GM18526 (cell line): ENCODE measurements around the gene ALCAM.

Experiments
- POLR2A ChIP-seq: IDR thresholded peaks from 3 replicates; pipeline ENCODE4 v1.6.1; 2011; ENCODE audit not compliant: insufficient read length; ENCODE audit errors: extremely low read depth

Gene ALCAM

DNA sequence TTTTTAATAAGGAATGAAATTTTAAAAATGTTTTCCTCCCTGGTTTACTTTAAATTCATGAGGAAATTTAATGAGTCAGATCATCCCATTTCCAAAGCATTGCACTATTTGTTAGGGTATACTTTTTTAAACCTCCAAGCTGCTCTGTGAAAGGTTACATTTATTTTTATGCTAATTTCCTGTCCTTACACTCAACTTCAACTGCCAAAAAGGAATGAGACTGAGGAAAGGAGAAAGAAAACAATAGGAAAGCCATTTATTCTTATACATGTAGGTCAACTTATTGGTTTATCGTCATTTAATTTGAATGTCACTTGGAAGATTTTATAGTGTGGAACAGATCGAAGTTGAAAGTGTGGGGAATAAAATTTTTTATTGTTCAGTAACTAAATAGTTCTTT, 104.1 kb downstream of the ALCAM start:
- no peak for TF ChIP-seq POLR2A

DNA sequence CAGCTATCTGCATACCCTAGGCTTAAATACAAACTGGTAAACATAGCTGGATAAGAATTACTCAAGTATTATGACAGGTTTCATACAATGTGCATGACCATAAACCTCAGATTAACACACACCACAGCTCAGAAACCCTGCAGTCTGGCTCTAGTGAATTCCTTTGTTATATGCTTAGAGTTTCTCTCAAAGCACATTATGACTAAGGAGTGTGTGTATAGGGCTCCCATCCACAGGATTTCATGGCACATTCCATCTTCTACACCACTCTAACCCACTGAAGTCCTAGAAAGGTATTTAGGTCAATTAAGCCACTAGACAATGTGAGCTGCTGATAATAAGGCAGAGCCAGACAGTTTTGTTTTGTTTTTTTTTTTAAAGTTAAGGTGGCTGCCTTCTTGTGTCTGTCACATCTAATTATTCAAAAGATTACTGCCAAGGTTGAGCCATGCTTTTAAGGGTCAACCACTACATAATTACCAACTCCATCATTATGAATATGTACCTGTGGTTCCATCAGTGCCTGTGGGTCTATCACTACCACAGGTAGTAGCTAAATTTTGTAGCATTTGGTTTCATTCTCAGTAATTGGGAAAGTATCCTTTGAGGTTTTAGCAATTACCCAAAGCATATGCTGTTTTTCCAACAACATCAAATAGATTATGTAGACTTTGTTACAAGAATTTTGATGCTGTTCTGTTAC, 107.0 kb downstream of the ALCAM start:
- TF ChIP-seq POLR2A = no peak

DNA sequence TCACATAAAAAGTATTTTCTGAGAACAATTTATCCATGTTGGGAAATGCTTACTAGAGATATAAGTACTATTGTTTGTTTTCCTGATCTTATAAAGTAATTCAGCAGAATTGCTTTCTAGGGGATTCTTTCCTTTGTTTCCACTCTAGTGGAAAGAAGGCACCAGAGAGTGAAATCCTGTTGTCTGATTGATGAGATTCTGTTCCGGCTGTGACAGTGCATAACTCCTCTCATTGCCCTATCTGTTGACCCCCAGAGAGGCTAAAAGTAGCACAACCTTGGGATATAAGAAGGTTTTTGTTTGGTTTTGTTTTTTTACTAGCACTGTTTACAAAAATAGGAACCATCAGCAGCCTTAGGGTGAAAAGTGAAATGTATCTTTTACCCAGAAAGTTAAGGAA, 114.1 kb downstream of the ALCAM start:
- no peak for TF ChIP-seq POLR2A

DNA sequence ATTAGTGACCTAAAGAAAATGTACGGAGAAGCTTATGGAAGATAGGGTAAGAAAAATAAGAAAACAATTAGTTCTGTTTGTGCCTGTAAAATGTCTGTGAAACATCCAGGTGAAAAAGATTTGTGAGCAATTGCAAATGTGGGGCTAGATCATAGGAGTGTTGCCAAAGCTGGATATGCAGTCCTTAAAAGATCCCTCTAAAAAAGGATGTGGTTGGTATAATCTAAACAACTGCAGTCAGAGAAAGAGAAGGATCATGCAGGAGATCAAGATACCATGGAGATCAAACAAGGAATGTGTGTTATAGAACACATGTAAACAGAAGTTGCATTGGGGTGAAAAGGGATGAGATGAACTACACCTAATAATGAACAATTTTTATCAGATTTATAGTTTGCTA, 116.8 kb downstream of the ALCAM start:
- TF ChIP-seq POLR2A = no peak

DNA sequence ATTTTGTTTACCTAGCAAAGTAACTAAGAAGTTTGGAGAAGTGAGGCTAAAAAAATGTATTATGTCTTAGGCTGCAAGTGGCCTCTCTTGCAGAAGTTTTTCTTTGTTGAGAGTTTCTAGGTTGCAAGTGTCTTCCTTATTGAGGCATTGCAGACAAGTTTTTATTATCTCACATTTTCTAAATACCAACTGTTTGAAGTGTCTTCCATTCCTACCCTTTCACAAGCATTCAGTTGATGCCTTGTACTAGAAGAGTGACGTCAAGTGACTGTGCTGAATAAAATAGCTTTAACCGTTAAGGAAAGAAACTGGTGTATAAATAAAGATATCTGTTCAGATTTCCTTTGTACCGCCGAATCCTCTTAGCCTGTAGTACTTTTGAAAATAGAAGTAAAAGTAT, 123.3 kb downstream of the ALCAM start:
- TF ChIP-seq POLR2A = no peak

DNA sequence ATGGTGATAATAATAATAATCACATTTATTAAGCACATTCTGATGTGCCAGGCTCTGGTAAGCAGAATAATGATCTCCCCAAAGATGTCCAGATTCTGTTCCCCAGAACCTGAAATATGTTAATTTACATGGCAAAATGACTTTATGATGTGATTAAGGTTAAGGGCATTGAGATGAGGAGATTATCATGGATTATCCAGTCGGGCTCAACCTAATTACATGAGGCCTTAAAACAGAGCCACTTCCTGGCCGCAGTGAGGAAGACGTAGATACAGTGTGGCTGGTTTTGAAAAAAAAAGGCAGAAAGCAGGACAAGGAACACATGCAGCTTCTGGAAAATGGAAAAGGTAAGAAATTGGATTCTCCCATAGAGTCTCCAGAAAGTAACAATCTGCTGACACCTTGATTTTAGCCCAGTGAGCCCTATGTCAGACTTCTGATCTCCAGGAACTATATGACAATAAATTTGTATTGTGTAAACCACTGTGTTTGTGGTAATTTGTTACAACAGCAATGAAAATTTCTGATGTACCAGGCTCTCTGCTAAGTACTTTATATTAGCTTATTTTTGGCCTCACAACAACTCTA, 126.7 kb downstream of the ALCAM start:
- TF ChIP-seq POLR2A = no peak

DNA sequence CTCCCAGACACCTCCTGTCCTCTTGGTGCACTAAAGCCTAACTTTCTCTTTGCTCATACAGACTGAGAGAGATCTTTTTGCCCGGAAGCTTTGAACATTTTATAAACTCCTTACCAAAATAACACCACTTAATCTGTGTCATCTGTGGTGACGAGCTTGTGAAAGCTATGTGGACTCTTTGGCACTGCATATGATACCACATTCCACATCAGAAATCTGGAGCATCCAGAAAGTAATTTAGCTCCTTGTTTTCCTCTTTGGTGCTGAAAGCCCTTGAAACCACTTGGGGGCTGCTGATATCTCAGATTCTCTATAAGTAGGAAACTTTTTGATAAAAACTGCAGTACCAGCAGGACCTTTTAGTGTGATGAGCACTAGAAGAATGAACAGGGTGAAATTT, 128.3 kb downstream of the ALCAM start:
- TF ChIP-seq POLR2A = no peak

DNA sequence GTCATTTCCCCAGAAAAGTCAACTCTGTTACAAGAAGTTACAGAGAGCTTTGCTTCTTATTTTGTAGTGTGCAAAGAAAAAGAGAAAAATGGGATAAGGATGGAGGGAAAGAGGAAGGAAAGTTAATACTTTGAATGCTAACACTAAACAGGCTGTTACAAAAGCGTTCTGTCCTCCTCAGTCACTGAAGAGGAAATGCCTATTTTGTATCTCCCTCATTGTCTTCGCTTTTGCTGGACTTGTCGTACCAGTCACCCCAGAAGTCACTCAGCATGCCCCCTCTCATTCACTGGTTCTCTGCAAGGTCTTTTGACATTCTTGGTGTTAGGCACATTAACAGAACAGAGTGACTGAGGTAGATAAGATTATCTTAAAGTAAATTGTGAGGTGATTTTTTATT, 129.6 kb downstream of the ALCAM start:
- TF ChIP-seq POLR2A = no peak

DNA sequence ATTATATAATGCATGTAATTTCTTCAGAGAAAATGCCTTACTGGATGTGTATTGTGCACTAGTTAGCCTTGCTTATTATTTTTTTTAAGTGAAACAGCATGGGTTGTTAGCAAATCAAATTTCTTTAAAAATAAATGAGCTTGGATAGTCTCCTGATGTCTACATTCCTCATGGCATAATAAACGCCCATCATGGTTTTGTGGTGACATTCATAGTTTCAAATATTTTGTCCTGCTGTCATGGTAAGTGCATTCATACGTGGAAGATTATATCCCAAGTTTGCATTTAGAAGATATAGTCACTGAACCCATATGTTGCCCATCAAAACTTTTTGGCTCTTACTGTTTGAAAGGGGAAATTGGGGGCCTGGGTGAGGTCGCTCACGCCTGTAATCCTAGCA, 130.7 kb downstream of the ALCAM start:
- TF ChIP-seq POLR2A = no peak

DNA sequence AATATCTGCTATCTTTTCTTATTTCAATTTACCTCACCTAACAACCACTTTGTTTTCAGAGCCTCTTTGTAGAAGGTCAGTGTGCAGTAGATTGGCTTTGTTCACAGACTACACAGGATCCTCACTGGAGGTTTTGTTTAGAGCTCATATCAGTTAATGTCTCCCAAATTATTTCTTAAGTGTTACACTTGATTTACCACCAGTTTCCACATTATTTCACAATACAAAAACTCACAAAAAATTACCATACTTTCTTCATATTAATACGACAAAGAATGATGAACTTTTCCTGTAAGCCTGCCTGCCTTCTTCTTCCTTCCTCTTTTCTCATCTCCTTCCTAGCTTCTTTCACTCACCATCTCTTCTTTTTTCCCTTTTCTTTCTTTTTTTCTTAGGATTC, 133.3 kb downstream of the ALCAM start:
- no peak for TF ChIP-seq POLR2A

DNA sequence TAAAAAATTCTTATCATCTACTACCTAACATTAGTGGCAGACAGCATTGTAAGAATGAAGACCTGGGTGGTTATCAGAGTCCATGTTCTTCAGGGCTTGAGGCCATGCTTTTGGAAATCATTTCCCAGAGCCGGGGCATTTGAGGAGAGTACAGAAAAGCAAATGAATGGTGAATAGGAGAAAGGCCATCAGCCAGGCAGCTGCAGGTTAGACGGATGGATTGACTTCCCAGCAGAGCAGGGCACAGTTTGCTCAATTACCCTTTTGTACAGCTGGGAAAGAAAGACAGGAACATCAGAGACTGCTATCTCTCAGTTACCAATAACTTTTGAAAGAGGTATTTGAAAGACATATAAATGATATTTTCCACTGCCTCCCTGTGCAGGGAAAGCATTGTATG, 135.6 kb downstream of the ALCAM start:
- TF ChIP-seq POLR2A = no peak

DNA sequence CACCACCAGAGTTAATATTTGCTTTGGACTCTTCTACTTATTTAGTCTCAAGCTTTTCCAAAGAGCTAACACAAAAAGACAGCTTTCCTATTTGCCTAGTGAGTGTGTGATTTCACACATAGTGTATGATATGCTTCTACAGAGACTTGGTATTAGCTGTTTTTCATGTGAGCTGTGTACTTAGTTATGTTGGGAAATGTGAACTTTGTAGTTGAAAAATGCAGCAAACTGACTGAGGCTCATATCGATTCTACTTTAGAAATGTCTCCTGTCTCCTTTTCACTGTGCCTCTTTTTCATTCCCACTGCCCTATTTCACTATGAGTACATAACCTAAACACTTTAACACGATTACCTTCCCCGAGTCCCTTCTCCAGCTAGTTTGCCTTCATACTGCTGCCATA, 136.5 kb downstream of the ALCAM start:
- no peak for TF ChIP-seq POLR2A

DNA sequence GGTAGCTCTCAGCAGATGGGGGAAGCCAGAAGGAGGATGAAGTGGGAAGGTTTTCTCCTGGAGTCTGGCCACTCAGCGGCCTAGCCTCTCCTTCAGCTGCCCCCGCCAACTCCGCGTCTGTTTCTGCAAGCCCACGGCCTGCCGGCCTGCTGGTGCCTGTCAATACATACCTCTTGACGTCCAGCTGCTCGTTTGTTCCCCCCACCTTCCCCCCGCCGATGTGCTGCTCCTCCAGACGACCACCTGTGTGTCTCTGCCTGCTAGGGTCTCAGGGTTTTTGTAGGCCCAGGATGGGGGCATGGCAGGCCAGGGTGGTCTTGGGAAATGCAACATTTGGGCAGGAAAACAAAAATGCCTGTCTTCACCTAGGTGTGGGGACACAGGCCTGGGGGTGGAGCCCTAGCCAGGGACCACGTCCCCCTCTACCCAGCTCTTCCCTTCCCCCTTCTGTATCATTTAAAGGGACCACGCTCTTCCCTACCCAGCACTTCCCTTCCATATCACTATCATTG, 137.8 kb downstream of the ALCAM start:
- TF ChIP-seq POLR2A = no peak

DNA sequence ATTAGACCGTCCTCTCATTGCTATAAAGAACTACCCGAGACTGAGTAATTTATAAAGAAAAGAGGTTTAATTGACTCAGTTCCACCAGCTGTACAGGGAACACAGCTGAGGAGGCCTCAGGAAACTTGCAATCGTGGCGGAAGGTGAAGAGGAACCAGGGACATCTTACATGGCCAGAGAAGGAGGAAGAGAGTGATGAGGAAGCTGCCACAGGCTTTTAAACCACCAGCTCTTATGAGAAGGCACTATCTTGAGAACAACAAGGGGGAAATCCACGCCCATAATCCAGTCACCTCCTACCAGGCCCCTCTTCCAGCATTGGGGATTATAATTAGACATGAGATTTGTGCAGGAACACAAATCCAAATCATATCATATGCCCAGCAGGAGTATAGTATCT, 138.5 kb downstream of the ALCAM start:
- TF ChIP-seq POLR2A = no peak

DNA sequence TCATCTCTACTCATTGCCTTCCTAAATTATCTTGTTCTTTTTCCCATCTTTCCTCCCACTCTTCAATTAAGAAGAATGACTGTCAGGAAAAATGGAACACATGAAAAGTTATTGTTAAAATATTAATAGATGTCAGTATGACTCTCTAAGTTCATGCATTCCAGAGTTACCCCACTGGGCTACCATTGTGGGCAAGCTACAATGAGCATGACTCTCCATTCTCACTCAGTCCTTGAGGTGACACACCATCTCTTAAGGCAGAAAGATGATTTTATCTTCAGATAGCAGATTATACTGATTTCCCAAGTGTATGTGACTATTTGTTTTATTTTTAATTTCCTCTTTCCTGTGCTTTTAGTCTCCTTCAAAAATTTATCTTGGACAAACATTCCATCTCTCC, 144.3 kb downstream of the ALCAM start:
- no peak for TF ChIP-seq POLR2A

DNA sequence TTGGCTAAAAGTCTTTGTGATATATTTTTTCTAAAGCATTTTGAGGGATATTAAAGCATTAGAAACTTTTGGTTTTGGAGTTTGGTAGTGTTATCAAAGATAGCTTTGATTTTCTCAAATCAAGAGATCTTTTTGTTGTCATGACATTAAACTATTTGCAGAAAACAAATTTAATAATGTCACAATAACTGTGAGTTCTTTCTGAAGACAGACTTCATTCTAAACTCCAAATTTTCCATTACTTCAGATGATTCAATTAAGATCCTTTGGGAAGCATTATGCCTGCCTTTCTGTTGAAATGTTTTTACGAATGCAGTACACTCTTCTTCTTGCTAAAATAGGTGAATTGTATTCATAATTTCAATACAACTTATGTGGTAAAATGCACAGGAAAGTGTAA, 145.4 kb downstream of the ALCAM start:
- no peak for TF ChIP-seq POLR2A

DNA sequence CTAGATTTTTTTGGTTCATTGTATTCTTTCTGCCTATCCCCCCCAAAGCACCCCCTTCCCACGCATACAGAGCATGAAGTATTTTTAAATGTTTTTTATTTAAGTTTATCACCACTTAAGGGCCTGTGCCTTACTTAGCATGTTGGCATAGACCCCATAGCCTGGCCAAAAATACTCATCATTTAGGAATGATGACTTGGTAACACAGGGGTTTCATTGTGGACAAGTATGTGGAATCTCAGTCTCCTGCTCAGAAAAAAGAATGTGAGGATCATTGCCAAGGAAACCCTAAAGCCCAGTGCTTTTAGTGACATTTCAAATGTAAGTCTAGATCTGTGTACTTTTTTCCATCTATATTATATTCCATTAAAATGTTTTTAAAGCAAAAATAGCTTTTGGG, 146.3 kb downstream of the ALCAM start:
- TF ChIP-seq POLR2A = no peak
